MCF 10A (cell line): Measurements from ENCODE around the gene STAT4. TPM values are rescaled to one million over a fixed set of nuclear protein-coding genes. Genes with fewer than 3 reads are reported as not detected.
A peak's percentile ranks its signal among the peaks of the same experiment; 100 is the strongest.

Source experiments
- BruUV-seq: library from RNA; stranded (reverse); fragments of 400-500 nt; replicated peaks from 2 replicates; lab custom pipeline; 2021; lab: Mats Ljungman, UMichigan
- CTCF ChIA-PET: fragments of 300-600 bp; sonication (Branson Sonifier 250); formaldehyde crosslinking; extraction: SDS; loops from one replicate; lab custom pipeline; 2021; ENCODE audit warnings: antibody characterized with exemption, inconsistent platforms; lab: Yijun Ruan, JAX
- POLR2A ChIA-PET: fragments of 300-600, 350-650 bp; sonication (Branson Sonifier 250); formaldehyde crosslinking; extraction: SDS; loops from one replicate; lab custom pipeline; 2020; ENCODE audit warnings: antibody characterized with exemption, inconsistent platforms; lab: Yijun Ruan, JAX
- DNase-seq: peaks from one replicate; pipeline ENCODE4 v3.0.0-alpha.2; 2018; ENCODE audit not compliant: unreplicated experiment
- H3K27ac Mint-ChIP-seq: one replicate; pipeline ENCODE4 v1.8.0; 2022; ENCODE audit warnings: mild to moderate bottlenecking, low read depth, mixed read lengths; ENCODE audit not compliant: unreplicated experiment
- H3K27me3 Mint-ChIP-seq: one replicate; pipeline ENCODE4 v1.8.0; 2022; ENCODE audit warnings: mixed read lengths; ENCODE audit not compliant: insufficient read depth, unreplicated experiment
- H3K36me3 Mint-ChIP-seq: one replicate; pipeline ENCODE4 v1.8.0; 2022; ENCODE audit warnings: mild to moderate bottlenecking, moderate library complexity, mixed read lengths; ENCODE audit not compliant: insufficient read depth, unreplicated experiment
- H3K4me1 Mint-ChIP-seq: one replicate; pipeline ENCODE4 v1.8.0; 2022; ENCODE audit warnings: mixed read lengths; ENCODE audit not compliant: insufficient read depth, unreplicated experiment
- H3K4me3 Mint-ChIP-seq: one replicate; pipeline ENCODE4 v1.8.0; 2022; ENCODE audit warnings: mild to moderate bottlenecking, moderate library complexity, mixed read lengths; ENCODE audit not compliant: unreplicated experiment
- H3K9me3 Mint-ChIP-seq: one replicate; pipeline ENCODE4 v1.8.0; 2022; ENCODE audit warnings: mixed read lengths; ENCODE audit not compliant: unreplicated experiment
- CTCF ChIP-seq: fragments of 200-600 bp; IDR thresholded peaks from one replicate; pipeline ENCODE4 v1.8.0; 2022; ENCODE audit warnings: antibody characterized with exemption, mild to moderate bottlenecking; ENCODE audit not compliant: unreplicated experiment
- intact Hi-C: fragments of 100-400 bp; cut with micrococcal nuclease; formaldehyde crosslinking; loops from 2 replicates; pipeline ENCODE4 v1.14.1; 2022
- total RNA-seq: library from RNA; stranded (reverse); gene quantifications from 2 replicates; pipeline ENCODE4 v1.2.3, GENCODE V29; 2022

The STAT4 gene
- total RNA-seq, 1 experiment from 2014 or later, result 1.4 TPM

GRCh38 chr2:191056228-191056627 is 94.6 kb downstream of the STAT4 start:
- ChIA-PET CTCF (interaction anchor here (0.5 to 4.3 kb wide), 3 partner anchors 100 to 483 kb away, joined by 3 to 31 read pairs (median 3); no protein-coding TSS in a partner anchor), POLR2A (no interaction called here)
- Mint-ChIP-seq H3K27ac (no peak overlapping the region), H3K36me3 (no peaks in the 10 kb centered on the region), H3K9me3 (no peaks in the 10 kb centered on the region), H3K27me3 (peaks cover 14% of the 10 kb centered on the region), H3K4me1 (no peaks in the 10 kb centered on the region), H3K4me3 (no peak overlapping the region)
- BruUV-seq, result no TSS peak
- intact Hi-C loops, result no loop called here
- TF ChIP-seq CTCF, result no peak
- no peak for DNase-seq

- DNase-seq, result no peak
- Mint-ChIP-seq H3K4me1 (peaks cover 10% of the 10 kb centered on the region), H3K27me3 (no peaks in the 10 kb centered on the region), H3K4me3 (no peak overlapping the region), H3K36me3 (no peaks in the 10 kb centered on the region), H3K27ac (no peak overlapping the region), H3K9me3 (no peaks in the 10 kb centered on the region)
- POLR2A ChIA-PET, result interaction anchor here (1.4 to 2.3 kb wide), 3 partner anchors 11 to 102 kb away, joined by 4 to 19 read pairs (median 5); partner anchors contain the start of gene STAT4
- BruUV-seq, result no TSS peak
- intact Hi-C loops, result no loop called here
- CTCF ChIA-PET, result interaction anchor here (0.6 to 8.3 kb wide), 33 partner anchors 10 to 491 kb away, joined by 3 to 604 read pairs (median 5); partner anchors contain the start of gene STAT4
- TF ChIP-seq CTCF, result no peak
Observed at GRCh38 chr2:191053256-191053655, 97.5 kb downstream of the STAT4 start.

- peak; percentile 59 for TF ChIP-seq CTCF
- peak; percentile 64 for DNase-seq
- intact Hi-C loops, result loop anchor here (1.0 kb wide), 3 partner anchors 103 to 469 kb away; no protein-coding TSS in a partner anchor
- H3K4me1 Mint-ChIP-seq, result peaks cover 10% of the 10 kb centered on the region
- CTCF ChIA-PET, result interaction anchor here (0.5 to 8.3 kb wide), 69 partner anchors 12 to 849 kb away, joined by 3 to 604 read pairs (median 4); partner anchors contain the start of gene STAT4
- H3K4me3 Mint-ChIP-seq, result no peak overlapping the region
- H3K9me3 Mint-ChIP-seq, result no peaks in the 10 kb centered on the region
- no peak overlapping the region for H3K27ac Mint-ChIP-seq
- H3K27me3 Mint-ChIP-seq, result no peaks in the 10 kb centered on the region
- no TSS peak for BruUV-seq
- no peaks in the 10 kb centered on the region for H3K36me3 Mint-ChIP-seq
- POLR2A ChIA-PET, result interaction anchor here (0.5 to 2.3 kb wide), 10 partner anchors 10 to 451 kb away, joined by 3 to 19 read pairs (median 4); partner anchors contain the start of gene STAT4
Observed at GRCh38 chr2:191051825-191052778, 98.7 kb downstream of the STAT4 start.

GRCh38 chr2:191051177-191051576 is 99.6 kb downstream of the STAT4 start:
- POLR2A ChIA-PET, result interaction anchor here (1.5 to 2.1 kb wide), 4 partner anchors 11 to 107 kb away, joined by 4 to 13 read pairs (median 6); no protein-coding TSS in a partner anchor
- CTCF ChIA-PET, result interaction anchor here (0.5 to 8.3 kb wide), 36 partner anchors 11 to 760 kb away, joined by 3 to 604 read pairs (median 4); partner anchors contain the start of gene STAT4
- DNase-seq, result no peak
- Mint-ChIP-seq H3K9me3 (no peaks in the 10 kb centered on the region), H3K27me3 (no peaks in the 10 kb centered on the region), H3K27ac (no peak overlapping the region), H3K4me1 (peaks cover 10% of the 10 kb centered on the region), H3K36me3 (no peaks in the 10 kb centered on the region), H3K4me3 (no peak overlapping the region)
- BruUV-seq, result no TSS peak
- intact Hi-C loops, result no loop called here
- TF ChIP-seq CTCF, result no peak
